Measurements from ENCODE around the gene WDR86. TPM values are rescaled to one million over a fixed set of nuclear protein-coding genes. Genes with fewer than 3 reads are reported as not detected.

Gene WDR86
- total and polyA plus RNA-seq, 2 of the 8 experiments (the other 6 are each of a cell fraction or from before 2014, with no cell fraction given): 12.7 to 15.8 TPM

- H3K36me3 ChIP-seq (ENCODE audit: control insufficient read depth in 2 of 4, insufficient read depth in 4 of 4, low read length in 3 of 4): peaks cover 0 to 18% (median 3%) of the 10 kb centered on the region in 4 experiments; a peak in 5 of 8 replicates
- no peak for DNase-seq (ENCODE audit: low read depth in 1 of 2, low spot score in 2 of 2)
- CTCF ChIA-PET (ENCODE audit: partially characterized antibody): interaction anchor here (1.4 to 16.9 kb wide), 3 partner anchors 13 to 76 kb away, joined by 3 to 185 read pairs (median 3); no protein-coding TSS in a partner anchor
- no peaks in the 10 kb centered on the region for H3K79me2 ChIP-seq (ENCODE audit: control insufficient read depth in 1 of 2, insufficient read depth in 2 of 2, low read length in 2 of 2)
- H2BK120ac ChIP-seq (replicated peaks; ENCODE audit: low read depth, low read length): no peak overlapping the region
- no peaks in the 10 kb centered on the region for H3K9me3 ChIP-seq (ENCODE audit: insufficient read depth in 2 of 2, low read depth in 1 of 2, low read length in 1 of 2)
- TF ChIP-seq BACH1 (IDR thresholded peaks at IDR 0.05; ENCODE audit: low read length): no peak
- TF ChIP-seq HDAC2 (IDR thresholded peaks at IDR 0.05; ENCODE audit: borderline replicate concordance in 1 of 2, low read depth in 2 of 2, low read length in 2 of 2): no peak
- TF ChIP-seq SIN3A (conservative IDR thresholded peaks at IDR 0.05 in 1 of 2, IDR thresholded peaks at IDR 0.05 in 1 of 2; ENCODE audit: low read depth in 1 of 2, low read length in 2 of 2): no peak
- TF ChIP-seq POLR2A (IDR thresholded peaks at IDR 0.05; ENCODE audit: control extremely low read depth in 1 of 2, low read depth in 2 of 2, low read length in 2 of 2): no peak
- TF ChIP-seq RXRA (IDR thresholded peaks at IDR 0.05; ENCODE audit: insufficient read depth, low read depth, low read length): no peak
- TF ChIP-seq EGR1 (IDR thresholded peaks at IDR 0.05; ENCODE audit: borderline replicate concordance, low read depth, low read length): no peak
- TF ChIP-seq GTF2F1 (IDR thresholded peaks at IDR 0.05; ENCODE audit: borderline replicate concordance, low read depth, low read length): no peak
- no peak for TF ChIP-seq SP1 (IDR thresholded peaks at IDR 0.05; ENCODE audit: low read depth, low read length)
- no peak for TF ChIP-seq SAP30 (IDR thresholded peaks at IDR 0.05; ENCODE audit: insufficient read depth, insufficient replicate concordance, low read length)
- TF ChIP-seq BRCA1 (IDR thresholded peaks at IDR 0.05; ENCODE audit: low read depth, low read length): no peak
- TF ChIP-seq CTBP2 (IDR thresholded peaks at IDR 0.05; ENCODE audit: borderline replicate concordance, insufficient read depth, insufficient read length, low read length): no peak
- no peak overlapping the region for H4K5ac ChIP-seq (ENCODE audit: insufficient read length, low read depth, low read length)
- H3K4me3 ChIP-seq (ENCODE audit: extremely low read depth in 1 of 4, insufficient read depth in 2 of 4, low read depth in 3 of 4, low read length in 4 of 4): no peak overlapping the region
- H3K23me2 ChIP-seq (ENCODE audit: low read depth, low read length): no peaks in the 10 kb centered on the region
- WGBS, 2 experiments (ENCODE audit: extremely low coverage in 1 of 2, insufficient coverage in 1 of 2, insufficient read length in 1 of 2, insufficient replicate concordance in 2 of 2, low coverage in 1 of 2, low lambda C conversion rate in 2 of 2, missing lambda C conversion rate in 1 of 2): 88% methylated on average over 10 of the region's 15 CpGs; no CpG with 5 or more reads in 1 of the 2 experiments
- H3K4me1 ChIP-seq (replicated peaks in 1 of 4; ENCODE audit: control insufficient read depth in 3 of 4, insufficient read depth in 4 of 4, low read length in 3 of 4): peaks cover 0 to 9% (median 4%) of the 10 kb centered on the region in 4 experiments; a peak in 3 of 7 replicates
- H2BK5ac ChIP-seq (ENCODE audit: low read depth, low read length): no peak overlapping the region; the same call in 1 of the 2 replicates
- H3K4me2 ChIP-seq (ENCODE audit: insufficient read depth in 1 of 2, low read depth in 2 of 2, low read length in 2 of 2): no peak overlapping the region
- H2AFZ ChIP-seq (ENCODE audit: low read length): no peak overlapping the region
- no peak overlapping the region for H3K56ac ChIP-seq (replicated peaks; ENCODE audit: insufficient read length, low read depth, low read length)
- H3K27me3 ChIP-seq (replicated peaks in 1 of 4; ENCODE audit: control insufficient read depth in 3 of 4, extremely low read depth in 1 of 4, insufficient read depth in 3 of 4, low read length in 3 of 4): no peaks in the 10 kb centered on the region
- no peaks in the 10 kb centered on the region for H3K79me1 ChIP-seq (ENCODE audit: low read depth, low read length)
- peaks cover 0 to 2% of the 10 kb centered on the region in 2 experiments for H4K20me1 ChIP-seq (replicated peaks in 1 of 2; ENCODE audit: control insufficient read depth in 1 of 2, insufficient read depth in 2 of 2, low read length in 2 of 2)
- no peak overlapping the region for H4K8ac ChIP-seq (ENCODE audit: extremely low read depth, insufficient read depth, low read length)
- H3K9ac ChIP-seq (replicated peaks in 1 of 4; ENCODE audit: extremely low read depth in 1 of 4, low read depth in 3 of 4, low read length in 3 of 4): no peak overlapping the region
- H4K91ac ChIP-seq (replicated peaks; ENCODE audit: insufficient read length, low read length): no peak overlapping the region
- no peak overlapping the region for H3K14ac ChIP-seq (ENCODE audit: insufficient read length)
- H3K23ac ChIP-seq (ENCODE audit: insufficient read length): no peak overlapping the region
- H3K4ac ChIP-seq (replicated peaks; ENCODE audit: insufficient read length, low read depth, low read length): no peak overlapping the region
- POLR2A ChIA-PET (ENCODE audit: partially characterized antibody): no interaction called here
- no peak overlapping the region for H3K27ac ChIP-seq (ENCODE audit: low read depth, low read length)
- H2BK15ac ChIP-seq (ENCODE audit: low read length): no peak overlapping the region
- no peak for FAIRE-seq
- H2BK12ac ChIP-seq (ENCODE audit: low read depth, low read length): no peak overlapping the region
- H2BK20ac ChIP-seq (ENCODE audit: low read length): no peak overlapping the region
- no peak overlapping the region for H2AK5ac ChIP-seq (ENCODE audit: low read depth, low read length)
- H3K18ac ChIP-seq (ENCODE audit: extremely low read depth, low read length): no peak overlapping the region
Measured at GRCh38 chr7:151374726-151375125, 35.1 kb downstream of the WDR86 start.
